GM12801 (cell line): ENCODE results near the gene STARD13.

Experiments used
- CTCF ChIP-seq: IDR thresholded peaks from one replicate; pipeline ENCODE4 v1.5.1; 2011; ENCODE audit warnings: control low read depth; ENCODE audit not compliant: insufficient read length; ENCODE audit errors: extremely low read depth

The STARD13 gene

GRCh38 chr13:33091415-33091774 lies 194.2 kb downstream of the STARD13 start:
- no peak for TF ChIP-seq CTCF

GRCh38 chr13:33090755-33091414 lies 194.7 kb downstream of the STARD13 start:
- no peak for TF ChIP-seq CTCF

GRCh38 chr13:33089311-33089710 lies 196.2 kb downstream of the STARD13 start:
- no peak for TF ChIP-seq CTCF

GRCh38 chr13:33087790-33088189 lies 197.8 kb downstream of the STARD13 start:
- TF ChIP-seq CTCF = no peak

GRCh38 chr13:33087091-33087490 lies 198.5 kb downstream of the STARD13 start:
- no peak for TF ChIP-seq CTCF

GRCh38 chr13:33083054-33083453 lies 202.5 kb downstream of the STARD13 start:
- TF ChIP-seq CTCF = no peak

- TF ChIP-seq CTCF = no peak
Measured at GRCh38 chr13:33081666-33082065, 203.9 kb downstream of the STARD13 start.
